Lower leg skin (tissue), 3 donors: Measurements from ENCODE around the gene OSGEP.

ENCODE experiments used
- CTCF ChIP-seq, 3 donors: fragments of 450-650 bp; IDR thresholded peaks; one replicate each; pipeline ENCODE4 v1.5.1; 2016; ENCODE audit warnings: antibody characterized with exemption in 3 of 3, mild to moderate bottlenecking in 3 of 3, moderate library complexity in 2 of 3
- POLR2A ChIP-seq, 2 donors: fragments of 450-650 bp; IDR thresholded peaks; one replicate each; pipeline ENCODE4 v1.6.1; 2016 to 2017; ENCODE audit warnings: antibody characterized with exemption in 2 of 2, mild to moderate bottlenecking in 1 of 2, moderate library complexity in 1 of 2

GRCh38 chr14:20403521-20403920 is 51.1 kb downstream of the OSGEP start:
- TF ChIP-seq POLR2A (IDR thresholded peaks at IDR 0.05) (no peak), CTCF (IDR thresholded peaks at IDR 0.05) (no peak)
